HG03097 (cell line): Measurements from ENCODE around the gene NT5M.
"Not testable (repeated sequence)": the region's sequence is repeated elsewhere in the genome, so short reads cannot be mapped to it uniquely, and the experiment has no call there.

Experiments
- ATAC-seq: cut with Tn5 transposase; IDR thresholded peaks from one replicate; pipeline ENCODE4 v1.9.1; 2021; ENCODE audit not compliant: unreplicated experiment, low FRiP score

NT5M gene

DNA sequence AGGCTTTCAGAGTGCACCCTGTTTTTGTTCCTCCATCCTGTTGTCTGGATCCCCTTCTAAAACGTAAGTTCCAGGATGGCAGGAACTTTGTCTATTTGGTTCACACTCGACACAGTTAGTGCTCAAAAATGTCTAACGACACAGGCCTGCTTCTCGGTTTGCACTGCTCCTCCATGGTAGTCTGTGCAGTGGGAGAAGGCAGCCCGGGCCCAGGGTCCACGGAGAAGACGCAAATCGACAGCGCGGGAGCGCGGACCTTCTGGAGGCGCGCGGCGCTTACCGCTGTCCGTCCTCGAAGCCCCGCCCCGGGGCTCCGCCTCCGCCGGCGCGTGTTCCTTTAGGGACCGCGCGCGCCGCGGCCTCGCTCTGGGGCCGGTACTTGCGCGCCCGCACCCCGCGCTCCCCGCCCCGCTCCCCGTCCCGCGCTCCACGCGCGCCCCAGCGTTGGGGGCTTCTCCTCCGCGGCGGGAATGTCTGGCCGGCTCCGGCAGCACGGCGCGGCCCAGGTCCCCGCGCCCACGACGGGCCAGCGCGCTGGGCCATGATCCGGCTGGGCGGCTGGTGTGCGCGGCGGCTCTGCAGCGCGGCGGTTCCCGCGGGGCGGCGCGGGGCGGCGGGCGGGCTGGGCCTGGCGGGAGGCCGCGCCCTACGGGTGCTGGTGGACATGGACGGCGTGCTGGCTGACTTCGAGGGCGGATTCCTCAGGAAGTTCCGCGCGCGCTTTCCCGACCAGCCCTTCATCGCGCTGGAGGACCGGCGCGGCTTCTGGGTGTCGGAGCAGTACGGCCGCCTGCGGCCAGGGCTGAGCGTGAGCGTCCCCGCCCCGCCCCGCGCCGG is at the start of gene NT5M:
NT5M (plus strand) TSS at position 364 of the 837 bp plus-strand sequence; CDS start at position 542, 178 bp downstream.
- no peak for ATAC-seq

DNA sequence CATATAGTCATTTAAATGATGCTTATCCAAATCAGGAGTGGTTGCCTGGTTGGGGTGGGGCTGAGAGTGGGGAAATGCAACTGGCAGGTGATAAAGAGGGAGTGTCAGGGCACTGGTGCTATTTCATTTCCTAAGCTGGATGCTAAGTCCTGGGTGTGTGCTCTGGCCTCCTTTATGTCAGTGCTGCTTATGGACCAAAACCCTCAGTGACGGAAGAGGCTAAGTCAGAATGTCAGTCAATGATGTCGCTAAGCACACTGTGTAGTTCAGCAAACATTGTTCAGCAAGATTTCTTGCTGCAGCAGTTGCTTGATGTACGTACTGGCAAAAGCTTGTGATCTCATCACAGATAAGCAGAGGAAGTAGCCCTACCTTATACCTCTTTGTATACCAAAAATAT is 49.8 kb upstream of the NT5M start:
- ATAC-seq, result no peak

DNA sequence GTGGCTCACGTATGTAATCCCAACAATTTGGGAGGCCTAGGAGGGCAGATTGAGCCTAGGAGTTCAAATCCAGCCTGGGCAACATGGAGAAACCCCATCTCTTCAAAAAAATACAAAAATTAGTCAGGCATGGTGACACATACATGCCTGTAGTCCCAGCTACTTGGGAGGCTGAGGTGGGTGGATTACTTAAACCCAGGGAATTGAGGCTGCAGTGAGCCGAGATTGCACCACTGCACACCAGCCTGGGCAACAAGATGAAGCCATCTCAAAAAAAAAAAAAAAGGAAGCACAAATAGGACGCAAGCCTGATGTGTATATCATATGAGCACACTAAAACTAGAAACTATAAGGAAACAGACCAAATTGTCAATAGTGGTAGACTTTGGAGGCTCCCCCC is 49.1 kb upstream of the NT5M start:
- no peak for ATAC-seq

DNA sequence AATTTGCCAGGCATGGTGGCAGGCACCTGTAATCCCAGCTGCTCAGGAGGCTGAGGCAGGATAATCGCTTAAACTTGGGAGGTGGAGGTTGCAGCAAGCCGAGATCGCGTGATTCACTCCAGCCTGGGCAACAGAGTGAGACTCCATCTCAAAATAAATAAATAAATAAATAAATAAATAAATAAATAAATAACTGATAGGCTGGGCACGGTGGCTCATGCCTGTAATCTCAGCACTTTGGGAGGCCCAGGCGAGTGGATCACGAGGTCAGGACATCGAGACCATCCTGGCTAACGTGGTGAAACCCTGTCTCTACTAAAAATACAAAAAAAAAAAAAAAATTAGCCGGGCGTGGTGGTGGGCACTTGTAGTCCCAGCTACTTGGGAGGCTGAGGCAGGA is 47.5 kb upstream of the NT5M start:
- ATAC-seq, result not testable (repeated sequence)

DNA sequence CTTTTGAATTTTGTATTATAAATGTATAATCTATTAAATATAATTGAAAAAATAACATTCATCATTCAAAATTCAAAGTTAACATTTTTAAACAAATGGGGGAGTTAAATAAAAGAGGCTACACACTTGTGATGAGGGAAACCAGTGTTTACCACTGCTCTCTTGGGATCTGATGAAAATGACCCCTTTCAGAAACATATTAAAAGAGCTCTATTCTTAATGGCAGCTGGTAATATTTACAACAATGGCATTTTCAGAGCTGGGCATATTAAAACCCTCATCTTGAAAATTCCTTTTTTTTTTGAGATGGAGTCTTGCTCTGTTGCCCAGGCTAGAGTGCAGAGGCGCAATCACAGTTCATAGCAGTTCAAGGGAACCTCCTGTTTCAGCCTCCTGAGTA is 46.9 kb upstream of the NT5M start:
- ATAC-seq, result no peak

DNA sequence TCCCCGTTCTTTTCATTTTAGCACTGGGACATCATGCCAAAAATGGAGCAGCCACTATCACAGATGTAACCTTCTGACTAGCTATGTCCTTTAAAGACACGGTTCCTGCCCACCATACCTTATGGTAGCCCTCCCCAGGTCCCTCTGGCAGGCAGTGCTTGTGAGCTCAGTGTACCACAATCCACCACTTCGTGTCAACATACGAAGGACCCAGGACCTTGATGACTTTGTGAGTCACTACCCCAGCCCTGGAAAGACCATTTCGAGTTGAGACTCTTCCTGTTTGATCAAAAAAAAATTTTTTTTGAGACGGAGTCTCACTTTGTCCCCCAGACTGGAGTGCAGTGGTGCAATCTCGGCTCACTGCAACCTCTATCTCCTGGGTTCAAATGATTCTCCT is 45.2 kb upstream of the NT5M start:
- ATAC-seq, result no peak

DNA sequence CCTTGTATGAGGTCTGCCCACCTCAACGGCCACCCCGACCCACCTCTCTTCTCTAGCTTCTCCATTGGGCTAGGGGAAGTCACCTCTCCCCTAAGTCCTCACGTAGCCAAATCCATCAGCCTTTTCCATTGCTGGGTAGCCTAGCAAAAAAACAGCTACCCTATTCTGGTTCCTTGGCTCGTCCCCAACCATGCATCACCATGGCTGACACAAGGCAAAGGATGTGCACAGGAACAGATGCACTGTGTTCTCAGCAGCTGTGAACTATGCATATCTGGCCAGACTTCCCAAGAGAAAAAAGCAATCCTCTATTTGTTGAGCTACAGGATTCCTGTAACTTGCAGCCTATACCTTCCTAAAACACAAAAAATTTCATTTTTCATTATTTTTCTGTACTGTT is 44.2 kb upstream of the NT5M start:
- ATAC-seq, result no peak

DNA sequence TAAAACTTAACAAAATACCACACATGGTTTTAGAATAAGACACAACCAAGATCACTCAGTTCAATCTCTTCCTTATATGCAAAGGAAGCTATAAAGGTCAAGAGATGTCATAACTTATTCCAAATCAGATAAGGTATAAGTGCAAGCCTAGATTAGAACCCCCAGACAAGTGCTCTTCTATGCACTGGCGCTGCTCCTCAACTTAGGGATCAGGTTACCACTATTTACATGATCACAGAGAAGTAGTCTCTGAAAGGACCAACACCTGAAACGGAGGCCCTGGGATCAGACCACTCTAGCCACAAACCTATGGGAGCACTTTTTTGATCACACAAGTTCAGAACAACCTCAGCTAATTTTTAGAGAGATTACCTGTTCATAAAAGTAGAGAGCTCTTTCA is 38.7 kb upstream of the NT5M start:
- ATAC-seq, result no peak

DNA sequence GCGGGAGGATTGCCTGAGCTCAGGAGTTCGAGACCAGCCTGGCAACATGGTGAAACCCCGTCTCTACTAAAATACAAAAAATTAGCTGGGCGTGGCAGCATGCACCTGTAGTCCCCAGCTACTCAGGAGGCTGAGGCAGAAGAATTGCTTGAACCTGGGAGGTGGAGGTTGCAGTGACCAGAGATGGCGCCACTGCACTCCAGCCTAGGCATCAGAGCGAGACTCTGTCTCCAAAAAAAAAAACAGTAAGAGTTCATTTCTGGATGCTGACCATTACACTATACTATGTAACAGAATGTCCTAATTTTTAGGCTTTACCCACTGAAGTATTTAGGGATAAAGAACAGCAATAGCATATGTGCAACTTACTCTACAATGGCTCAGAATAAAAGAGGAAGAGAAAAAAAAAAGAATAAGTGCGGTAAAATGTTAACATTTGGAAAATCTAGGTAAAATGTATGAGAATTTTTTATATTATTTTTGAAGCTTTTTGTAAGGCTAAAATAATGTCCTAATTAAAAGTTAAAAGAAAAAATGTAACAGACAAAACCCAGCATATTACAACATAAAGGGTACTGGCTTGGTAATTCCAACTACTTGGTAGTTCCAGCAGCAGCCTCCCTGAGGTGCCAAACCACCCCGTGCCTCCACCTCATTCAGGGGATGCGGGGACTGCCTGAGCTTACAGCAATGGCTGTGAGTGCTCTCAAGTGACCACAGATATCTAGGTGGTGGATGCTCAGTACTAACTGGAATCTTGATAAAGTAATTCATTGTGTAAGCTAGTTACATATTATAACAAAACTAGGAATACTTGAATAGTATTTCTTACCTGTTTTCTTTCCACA is 33.0 kb upstream of the NT5M start:
- ATAC-seq, result no peak

DNA sequence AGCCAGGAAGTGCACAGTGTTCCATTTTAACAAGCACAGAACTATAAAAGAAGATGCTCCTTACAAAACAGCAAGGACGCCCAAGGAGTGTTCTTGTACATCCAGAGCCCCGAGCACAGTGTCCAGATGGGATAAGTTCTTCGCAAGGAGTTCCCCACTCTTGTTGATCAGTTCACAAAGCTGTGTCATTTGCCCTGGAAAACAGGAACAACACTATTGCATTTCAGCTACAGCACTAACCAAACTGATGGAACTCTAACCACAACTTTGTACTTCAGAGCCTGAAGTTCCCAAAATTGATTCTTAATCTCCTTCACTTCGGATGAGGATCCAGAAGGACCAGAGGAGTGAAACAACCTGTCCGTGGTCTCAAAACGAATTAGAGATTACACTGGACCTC is 27.2 kb upstream of the NT5M start:
- ATAC-seq, result no peak

DNA sequence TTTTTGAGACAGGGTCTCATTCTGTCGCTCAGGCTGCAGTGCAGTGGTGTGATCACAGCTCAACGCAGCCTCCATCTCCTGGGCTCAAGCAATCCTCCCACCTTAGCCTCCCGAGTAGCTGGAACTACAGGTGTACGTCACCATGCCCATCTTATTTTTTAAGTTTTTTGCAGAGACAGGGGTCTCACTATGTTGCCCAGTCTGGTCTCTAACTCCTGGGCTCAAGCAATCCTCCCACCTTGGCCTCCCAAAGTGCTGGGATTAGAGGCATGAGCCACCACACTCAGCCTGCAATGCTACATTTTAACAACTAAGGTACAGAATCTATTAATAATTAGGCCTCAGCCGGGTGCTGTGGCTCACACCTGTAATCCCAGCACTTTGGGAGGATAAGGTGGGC is 25.7 kb upstream of the NT5M start:
- ATAC-seq, result not testable (repeated sequence)

DNA sequence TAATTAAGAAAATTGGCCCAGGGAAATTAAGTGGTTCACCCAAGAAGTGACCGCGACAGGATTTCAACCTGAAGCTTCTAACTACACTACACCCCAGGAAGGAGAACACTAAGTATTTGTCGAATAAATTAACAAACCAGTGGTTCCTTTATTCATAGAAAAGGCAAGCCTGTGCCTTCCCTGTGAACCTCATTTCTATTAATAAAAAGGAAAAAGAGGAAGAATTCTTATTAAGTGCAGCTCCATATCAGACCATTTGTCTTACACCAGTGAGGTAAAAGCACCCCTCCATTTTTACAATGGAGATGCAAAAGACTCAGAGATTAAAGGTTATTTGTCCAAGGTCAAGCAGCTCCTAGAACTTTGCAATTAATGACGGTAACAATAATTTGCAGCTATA is 23.9 kb upstream of the NT5M start:
- ATAC-seq, result no peak

DNA sequence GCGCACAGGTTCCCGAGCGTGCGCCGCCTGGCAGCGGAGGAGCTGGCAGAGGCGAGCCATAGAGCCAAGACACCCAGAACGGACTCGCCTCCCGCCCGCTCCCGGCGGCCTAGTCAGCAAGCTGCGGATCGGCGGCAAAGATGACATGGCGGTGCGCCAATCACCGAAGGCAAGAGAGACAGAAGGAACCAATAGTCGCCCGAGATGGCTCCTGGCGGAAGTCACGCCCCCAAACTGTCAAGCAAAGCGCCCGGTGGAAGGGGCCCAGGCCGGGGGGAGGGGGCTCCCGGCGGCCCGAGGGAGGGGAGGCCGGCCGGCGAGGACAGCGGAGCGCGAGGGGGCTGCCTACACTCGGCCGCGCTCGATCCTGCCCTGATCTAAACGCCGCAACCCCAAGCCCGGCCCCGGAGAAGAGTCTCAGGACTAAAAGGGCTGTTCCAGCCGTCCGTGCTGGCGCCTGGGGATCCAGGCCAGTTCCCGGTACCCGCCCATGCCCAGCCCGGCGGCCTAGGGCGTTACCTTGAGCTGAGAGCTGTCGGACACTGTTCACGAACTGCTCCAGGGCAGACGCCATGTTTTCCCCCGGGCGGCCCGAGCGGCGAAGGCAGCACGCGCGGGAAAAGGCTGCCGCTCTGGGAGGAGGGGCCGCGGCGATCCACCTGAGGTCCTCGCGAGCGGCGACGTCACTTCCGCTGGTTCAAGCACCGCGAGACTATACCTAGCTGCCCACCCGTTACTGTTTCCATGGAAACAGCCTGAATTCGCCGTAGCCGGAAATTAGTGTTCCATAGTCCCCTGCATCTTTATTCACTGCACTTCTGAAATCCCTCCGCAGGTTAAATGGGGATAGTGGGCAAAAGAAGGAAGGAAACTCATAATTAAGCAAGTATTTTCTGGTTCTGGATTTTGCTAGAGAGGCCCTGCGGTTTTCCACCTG is 22.3 kb upstream of the NT5M start, which contains the start of gene COPS3:
COPS3 (minus strand) TSS at position 634 of the 937 bp plus-strand sequence; CDS start at position 574, 60 bp downstream.
- peak; percentile 87 for ATAC-seq

DNA sequence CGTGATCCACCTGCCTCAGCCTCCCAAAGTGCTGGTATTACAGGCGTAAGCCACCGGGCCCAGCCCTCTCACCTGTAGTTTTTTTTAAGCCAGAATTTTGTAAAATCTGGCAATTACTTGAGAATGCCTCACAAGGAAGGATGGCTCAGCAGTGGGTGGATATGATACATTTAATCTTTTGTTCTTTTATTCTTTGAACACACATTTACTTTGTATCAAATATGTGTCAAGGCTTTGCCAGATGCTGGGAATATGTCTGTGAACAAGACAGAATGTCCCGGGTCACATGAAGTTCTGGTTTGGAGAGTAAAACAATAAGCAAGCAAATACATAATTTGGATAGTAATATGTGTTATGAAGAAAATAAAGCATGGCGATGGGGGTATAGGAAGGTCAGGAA is 17.2 kb upstream of the NT5M start:
- no peak for ATAC-seq

DNA sequence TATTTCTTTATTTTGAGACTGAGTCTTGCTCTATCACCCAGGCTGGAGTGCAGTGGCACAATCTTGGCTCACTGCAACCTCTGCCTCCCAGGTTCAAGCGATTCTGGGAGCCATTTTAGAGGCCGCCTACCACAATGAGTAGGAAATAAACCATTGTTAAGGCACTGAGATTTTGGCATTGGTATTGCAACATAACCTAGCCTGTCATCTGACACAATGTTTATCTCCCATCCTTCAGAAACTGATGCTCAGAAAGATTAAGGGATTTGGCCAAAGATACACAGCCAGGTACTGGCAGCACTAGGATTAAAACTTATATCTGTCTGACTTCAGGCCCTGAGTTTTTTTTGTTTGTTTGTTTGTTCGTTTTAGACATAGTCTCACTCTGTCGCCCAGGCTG is 14.1 kb upstream of the NT5M start:
- no peak for ATAC-seq

DNA sequence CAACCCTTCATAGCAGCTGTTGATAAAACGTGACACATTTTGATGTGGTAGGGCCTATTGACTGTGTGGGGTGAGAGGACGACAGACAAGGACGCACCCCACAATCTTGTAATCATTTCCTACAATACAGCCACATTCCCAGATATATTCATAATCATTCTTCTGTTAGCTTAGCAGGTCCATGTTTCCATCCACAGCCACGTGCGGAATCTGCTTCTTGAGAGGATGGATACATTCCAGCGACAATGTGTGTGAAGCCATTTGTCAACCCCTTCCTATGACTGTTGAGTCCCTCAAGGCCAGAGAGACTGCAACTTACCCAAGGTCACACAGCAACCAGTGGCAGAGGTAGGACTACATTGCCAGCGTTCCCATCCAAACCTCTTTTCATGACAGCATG is 13.5 kb upstream of the NT5M start:
- no peak for ATAC-seq

DNA sequence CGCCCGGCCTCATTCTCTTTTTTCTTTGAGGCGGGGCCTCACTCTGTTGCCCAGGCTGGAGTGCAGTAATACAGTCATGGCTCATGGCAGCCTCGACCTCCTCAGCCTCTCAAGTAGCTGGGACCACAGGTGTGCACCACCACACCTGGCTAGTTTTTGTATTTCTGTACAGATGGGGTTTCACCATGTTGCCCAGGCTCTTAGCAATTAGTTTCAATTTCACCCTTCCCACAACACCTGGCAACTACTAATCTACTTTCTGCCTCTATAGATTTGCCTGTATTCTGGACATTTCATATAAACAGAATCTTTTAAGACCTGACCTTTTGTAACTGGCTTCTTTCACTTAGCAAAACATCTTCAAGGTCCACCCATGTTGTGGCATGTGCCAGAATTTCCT is 8.0 kb upstream of the NT5M start:
- ATAC-seq, result no peak

DNA sequence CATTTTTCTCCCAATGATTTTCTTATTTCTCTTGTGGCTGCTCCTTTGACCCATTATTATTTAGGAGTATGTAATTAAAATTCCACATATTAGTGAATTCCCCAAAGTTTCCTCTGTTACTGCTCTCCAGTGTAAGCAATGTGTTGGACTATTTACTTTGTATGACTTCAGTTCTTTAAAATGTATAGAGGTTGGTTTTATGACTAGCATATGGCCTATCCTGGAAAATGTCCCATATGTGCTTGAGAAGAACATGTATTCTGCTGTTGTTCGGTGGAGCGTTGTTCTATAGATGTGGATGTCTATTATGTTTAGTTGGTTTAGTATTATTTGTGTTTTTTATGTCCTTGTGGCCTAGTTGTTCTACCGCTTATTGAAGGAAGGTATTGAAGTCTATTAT is 6.0 kb upstream of the NT5M start:
- ATAC-seq, result no peak

DNA sequence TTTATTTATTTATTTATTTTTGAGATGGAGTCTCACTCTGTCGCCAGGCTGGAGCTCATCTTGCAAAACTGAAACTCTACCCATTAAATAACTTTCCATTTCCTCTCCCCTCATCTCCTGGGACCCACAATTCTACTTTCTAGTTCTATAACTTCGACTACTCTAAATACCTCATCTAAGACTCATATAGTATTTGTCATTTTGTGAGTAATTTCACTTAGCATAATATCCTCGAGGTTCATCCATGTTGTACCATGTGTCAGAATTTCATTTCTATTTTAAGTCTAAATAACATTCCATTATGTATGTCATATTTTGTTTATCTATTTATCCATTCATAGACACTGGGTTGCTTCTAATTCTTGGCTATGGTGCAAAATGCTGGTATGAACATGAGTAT is 5.1 kb upstream of the NT5M start:
- ATAC-seq, result no peak
